VCaP (cell line): ENCODE results near the gene OSBPL3.

Experiments used
- H3K27ac ChIP-seq: fragments of 450-650 bp; 2 replicates; pipeline ENCODE4 v1.5.1; 2017
- TF ChIP-seq, protein P1 (sequence below): fragments of 450-650 bp; conservative IDR thresholded peaks from 2 replicates; pipeline ENCODE4 v1.5.1; 2017; ENCODE audit warnings: mild to moderate bottlenecking, moderate library complexity

Gene OSBPL3

DNA sequence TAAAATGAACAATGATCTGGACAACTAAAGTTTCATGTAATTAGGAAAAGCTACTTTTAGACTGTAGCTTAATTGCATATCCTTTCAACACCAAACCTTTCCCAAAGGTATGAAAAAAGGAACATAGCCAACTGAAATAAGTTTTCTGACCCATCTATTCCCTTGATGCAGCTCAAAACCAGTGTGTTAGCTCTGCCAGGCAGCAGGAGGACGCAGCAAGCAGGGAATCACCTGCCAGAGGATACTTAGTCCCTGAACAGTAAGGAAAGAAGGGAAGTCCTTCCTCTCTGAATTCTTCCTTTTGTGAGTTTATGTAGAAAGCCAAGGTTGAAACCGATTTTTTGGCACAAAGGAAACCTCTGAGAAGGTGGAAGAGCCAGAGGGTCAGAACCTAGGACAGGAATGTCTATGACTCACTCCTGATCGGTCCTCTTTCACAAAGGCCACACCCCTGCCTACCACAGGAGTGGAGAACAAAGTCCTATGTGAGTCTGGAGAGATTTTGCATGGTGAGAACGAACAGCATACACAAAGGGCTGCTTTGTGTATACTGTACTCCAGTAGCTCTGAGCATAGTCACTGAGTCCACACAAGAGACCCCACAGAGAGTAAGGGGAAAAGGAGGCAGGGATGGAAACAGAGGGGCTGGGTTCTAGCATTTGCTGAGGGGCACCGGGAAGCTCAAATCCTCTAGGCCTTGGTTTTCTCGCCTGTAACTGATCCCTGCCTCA lies 153.9 kb downstream of the OSBPL3 start:
- TF ChIP-seq, protein P1, sequence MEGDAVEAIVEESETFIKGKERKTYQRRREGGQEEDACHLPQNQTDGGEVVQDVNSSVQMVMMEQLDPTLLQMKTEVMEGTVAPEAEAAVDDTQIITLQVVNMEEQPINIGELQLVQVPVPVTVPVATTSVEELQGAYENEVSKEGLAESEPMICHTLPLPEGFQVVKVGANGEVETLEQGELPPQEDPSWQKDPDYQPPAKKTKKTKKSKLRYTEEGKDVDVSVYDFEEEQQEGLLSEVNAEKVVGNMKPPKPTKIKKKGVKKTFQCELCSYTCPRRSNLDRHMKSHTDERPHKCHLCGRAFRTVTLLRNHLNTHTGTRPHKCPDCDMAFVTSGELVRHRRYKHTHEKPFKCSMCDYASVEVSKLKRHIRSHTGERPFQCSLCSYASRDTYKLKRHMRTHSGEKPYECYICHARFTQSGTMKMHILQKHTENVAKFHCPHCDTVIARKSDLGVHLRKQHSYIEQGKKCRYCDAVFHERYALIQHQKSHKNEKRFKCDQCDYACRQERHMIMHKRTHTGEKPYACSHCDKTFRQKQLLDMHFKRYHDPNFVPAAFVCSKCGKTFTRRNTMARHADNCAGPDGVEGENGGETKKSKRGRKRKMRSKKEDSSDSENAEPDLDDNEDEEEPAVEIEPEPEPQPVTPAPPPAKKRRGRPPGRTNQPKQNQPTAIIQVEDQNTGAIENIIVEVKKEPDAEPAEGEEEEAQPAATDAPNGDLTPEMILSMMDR: no peak
- no peak overlapping the region for H3K27ac ChIP-seq

GRCh38 chr7:24825381-24825794 lies 154.6 kb downstream of the OSBPL3 start:
- no peak overlapping the region for H3K27ac ChIP-seq
- TF ChIP-seq, protein P1: no peak

GRCh38 chr7:24824896-24825295 lies 155.1 kb downstream of the OSBPL3 start:
- H3K27ac ChIP-seq: no peak overlapping the region

DNA sequence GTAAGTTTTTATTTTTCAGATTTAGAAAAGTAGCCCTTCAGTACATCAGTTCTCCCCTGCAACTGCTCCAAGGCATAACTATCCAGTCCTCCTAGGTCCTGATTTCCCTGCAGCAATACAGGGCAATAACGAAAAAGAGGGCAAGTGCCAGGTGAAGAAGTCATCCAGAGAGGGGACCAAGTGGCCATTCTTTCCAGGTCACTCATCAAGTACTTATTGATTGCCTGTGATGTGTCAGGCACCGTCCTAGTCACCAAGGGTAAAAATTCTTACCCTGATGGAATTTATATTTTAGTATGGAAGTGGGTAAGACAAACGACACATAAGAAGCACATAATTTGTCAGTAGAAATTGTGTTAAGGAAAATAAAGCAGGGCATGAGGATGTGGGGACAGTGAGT lies 155.6 kb downstream of the OSBPL3 start:
- no peak overlapping the region for H3K27ac ChIP-seq
- TF ChIP-seq, protein P1: no peak

More at GRCh38 chr7:24824896-24825295, 155.1 kb downstream of the OSBPL3 start:
- TF ChIP-seq, protein P1: no peak

- peak overlapping the region; percentile 82 for H3K27ac ChIP-seq
- TF ChIP-seq, protein P1: no peak
Measured at GRCh38 chr7:24821754-24822054, 158.3 kb downstream of the OSBPL3 start.

DNA sequence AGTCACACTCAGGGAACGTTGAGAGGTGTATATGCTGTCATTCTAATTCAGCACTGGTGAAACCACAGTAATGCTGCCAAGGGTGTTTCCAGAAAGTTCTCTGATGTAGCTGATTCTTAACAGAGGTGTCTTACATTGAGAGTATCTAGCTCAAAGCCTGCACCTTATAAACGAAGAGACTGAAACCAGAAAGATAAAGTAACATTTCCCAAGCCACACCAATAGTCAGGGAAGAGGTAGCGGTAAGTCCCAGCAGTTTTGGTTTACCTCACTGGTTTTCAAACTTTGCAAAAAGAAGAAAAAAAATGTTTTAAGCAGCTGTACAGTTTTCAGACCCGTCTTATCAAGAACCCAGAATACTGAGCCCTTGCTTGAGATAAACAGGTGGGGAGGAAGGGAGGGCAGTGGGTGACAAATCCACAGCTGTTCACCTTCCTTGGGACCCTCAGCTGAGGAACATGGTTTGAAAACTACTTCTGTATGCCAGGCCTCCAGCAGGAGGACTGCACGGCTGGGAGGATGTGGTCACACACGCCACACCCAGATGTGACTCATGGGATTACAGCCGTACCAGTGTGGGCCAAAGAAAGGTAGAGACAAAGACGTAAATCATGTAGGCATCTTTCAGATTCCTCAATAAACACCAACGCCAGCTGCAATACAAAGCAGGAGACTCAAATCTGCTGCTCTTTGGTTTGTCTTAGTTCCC lies 158.8 kb downstream of the OSBPL3 start:
- TF ChIP-seq, protein P1: no peak
- peak overlapping the region; percentile 82 for H3K27ac ChIP-seq

- TF ChIP-seq, protein P1: no peak
- H3K27ac ChIP-seq: peak overlapping the region; percentile 82
Measured at GRCh38 chr7:24820730-24821044, 159.3 kb downstream of the OSBPL3 start.
